HUES6 (cell line): ENCODE data around the gene LAMB1.

Experiments used
- H3K27ac ChIP-seq: 2 replicates; pipeline ENCODE4 v1.7.0; 2013; ENCODE audit warnings: low read depth, mild to moderate bottlenecking, low read length, inconsistent platforms
- H3K27me3 ChIP-seq: 2 replicates; pipeline ENCODE4 v1.6.1; 2013; ENCODE audit warnings: low read length; ENCODE audit not compliant: control insufficient read depth, insufficient read depth
- H3K36me3 ChIP-seq: 2 replicates; pipeline ENCODE4 v1.6.1; 2013; ENCODE audit warnings: low read length; ENCODE audit not compliant: control insufficient read depth, insufficient read depth
- H3K4me1 ChIP-seq: 2 replicates; pipeline ENCODE4 v1.6.1; 2013; ENCODE audit warnings: low read length; ENCODE audit not compliant: control insufficient read depth, insufficient read depth
- H3K4me3 ChIP-seq: 2 replicates; pipeline ENCODE4 v1.5.1; 2013; ENCODE audit warnings: low read depth, low read length
- H3K9ac ChIP-seq: one replicate; pipeline ENCODE4 v1.6.1; 2013; ENCODE audit warnings: mild to moderate bottlenecking, low read length
- H3K9me3 ChIP-seq: 2 replicates; pipeline ENCODE4 v1.6.1; 2013; ENCODE audit warnings: low read depth, low read length; ENCODE audit not compliant: control insufficient read depth, insufficient read depth

Gene LAMB1

DNA sequence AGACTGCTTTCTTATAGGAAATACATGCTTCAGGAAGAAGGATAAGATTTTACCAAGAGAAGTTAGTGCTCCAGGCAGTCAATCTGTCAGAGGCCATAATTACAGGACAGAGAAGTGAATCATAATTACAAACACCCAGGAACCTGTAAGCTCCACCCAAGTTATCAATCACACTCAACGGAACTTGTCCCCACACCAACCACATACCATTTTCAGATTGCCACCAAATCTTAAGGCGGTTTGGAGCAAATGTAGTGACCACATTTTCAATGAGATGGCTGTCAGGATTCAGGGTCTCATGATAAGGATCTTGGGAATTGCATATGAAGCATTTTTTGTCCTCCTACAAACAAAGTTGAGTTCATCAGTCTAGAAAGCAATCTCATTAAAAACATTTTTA lies 4.8 kb downstream of the LAMB1 start:
- H3K9ac ChIP-seq = no peak overlapping the region
- peaks cover 22% of the 10 kb centered on the region for H3K27me3 ChIP-seq
- H3K4me3 ChIP-seq = no peak overlapping the region
- no peaks in the 10 kb centered on the region for H3K9me3 ChIP-seq
- peaks cover 32% of the 10 kb centered on the region for H3K4me1 ChIP-seq
- H3K27ac ChIP-seq = no peak overlapping the region
- peaks cover 40% of the 10 kb centered on the region for H3K36me3 ChIP-seq

GRCh38 chr7:107996072-107996882 lies 6.7 kb downstream of the LAMB1 start:
- H3K4me3 ChIP-seq = no peak overlapping the region
- no peaks in the 10 kb centered on the region for H3K9me3 ChIP-seq
- H3K27ac ChIP-seq = peak overlapping the region; percentile 71; the same call in 1 of the 2 replicates
- H3K4me1 ChIP-seq = peaks cover 25% of the 10 kb centered on the region
- H3K27me3 ChIP-seq = peaks cover 5% of the 10 kb centered on the region; the same call in 1 of the 2 replicates
- H3K36me3 ChIP-seq = peaks cover 50% of the 10 kb centered on the region
- H3K9ac ChIP-seq = peak overlapping the region; percentile 42

GRCh38 chr7:107995184-107996071 lies 7.5 kb downstream of the LAMB1 start:
- Histone ChIP-seq H3K9ac (peak overlapping the region; percentile 42), H3K4me1 (peaks cover 20% of the 10 kb centered on the region), H3K4me3 (peak overlapping the region; percentile 15; the same call in 1 of the 2 replicates), H3K36me3 (peaks cover 53% of the 10 kb centered on the region), H3K9me3 (no peaks in the 10 kb centered on the region), H3K27ac (peak overlapping the region; percentile 71; the same call in 1 of the 2 replicates), H3K27me3 (no peaks in the 10 kb centered on the region)

DNA sequence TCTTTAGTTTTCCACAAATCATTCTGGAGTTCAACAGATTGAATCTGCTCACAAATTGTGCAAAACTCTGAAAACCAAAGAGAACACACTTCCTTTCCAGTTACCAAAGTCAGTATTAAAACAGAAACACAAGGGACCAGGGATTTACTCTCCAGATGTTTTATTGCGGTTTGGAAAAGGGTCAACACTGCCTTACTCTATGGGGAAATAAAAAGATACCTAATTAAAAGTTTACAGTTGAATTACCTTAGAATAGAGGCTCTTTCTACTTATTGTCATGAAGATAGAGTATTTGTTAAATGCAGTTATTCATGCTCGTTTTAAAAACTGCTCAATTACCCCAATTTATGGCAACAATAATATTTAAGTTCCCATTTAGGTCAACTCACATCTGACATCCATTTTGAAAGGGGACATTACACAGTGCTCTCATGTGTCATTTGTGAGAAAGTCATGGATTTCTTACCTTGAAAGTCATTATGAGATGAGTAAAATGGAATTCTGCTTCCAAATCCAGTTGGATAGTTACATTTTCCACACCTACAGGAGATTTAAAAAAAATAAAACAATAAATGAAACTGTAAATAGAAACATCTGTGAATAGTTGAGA lies 8.4 kb downstream of the LAMB1 start:
- Histone ChIP-seq H3K9ac (no peak overlapping the region), H3K36me3 (peaks cover 58% of the 10 kb centered on the region), H3K4me3 (no peak overlapping the region), H3K9me3 (no peaks in the 10 kb centered on the region), H3K4me1 (peaks cover 17% of the 10 kb centered on the region), H3K27ac (peak overlapping the region; percentile 71; the same call in 1 of the 2 replicates), H3K27me3 (no peaks in the 10 kb centered on the region)

GRCh38 chr7:107993891-107994291 lies 9.1 kb downstream of the LAMB1 start:
- Histone ChIP-seq H3K36me3 (peaks cover 63% of the 10 kb centered on the region), H3K9me3 (no peaks in the 10 kb centered on the region), H3K9ac (no peak overlapping the region), H3K27me3 (no peaks in the 10 kb centered on the region), H3K4me1 (peaks cover 17% of the 10 kb centered on the region), H3K27ac (no peak overlapping the region), H3K4me3 (no peak overlapping the region)

DNA sequence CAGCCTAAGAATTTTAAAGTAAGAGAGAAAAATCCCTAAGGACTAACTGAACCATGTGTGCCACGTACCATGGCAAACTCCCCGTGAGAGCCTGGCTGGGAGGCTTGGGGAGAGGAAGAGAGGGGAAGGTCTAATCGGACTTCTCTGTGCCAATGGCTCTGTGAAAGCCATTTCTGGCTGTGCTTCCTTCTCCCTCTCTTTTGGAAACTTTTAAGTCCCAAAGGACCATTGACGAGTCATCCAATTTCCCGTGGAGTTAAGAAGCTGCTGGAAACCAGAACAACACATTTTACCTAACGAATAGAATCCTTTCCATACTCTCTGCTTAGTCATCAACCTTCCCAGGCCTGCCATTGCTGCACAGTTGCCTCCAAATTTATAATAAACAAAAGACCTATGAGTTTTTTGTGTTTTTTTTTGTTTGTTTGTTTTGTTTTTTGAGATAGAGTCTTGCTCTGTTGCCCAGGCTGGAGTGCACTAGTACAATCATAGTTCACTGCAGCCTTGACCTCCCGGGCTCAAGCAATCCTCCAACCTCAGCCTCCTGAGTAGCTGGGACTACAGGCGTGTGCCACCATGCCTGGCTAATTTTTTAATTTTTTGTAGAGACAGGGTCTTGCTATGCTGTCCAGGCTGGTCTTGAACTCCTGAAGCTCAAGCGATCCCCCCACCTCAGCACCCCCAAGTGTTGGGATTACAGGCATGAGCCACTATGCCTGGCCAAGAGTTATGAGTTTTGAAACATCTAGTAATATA lies 13.2 kb downstream of the LAMB1 start:
- Histone ChIP-seq H3K9ac (no peak overlapping the region), H3K4me3 (no peak overlapping the region), H3K36me3 (peaks cover 76% of the 10 kb centered on the region), H3K27ac (no peak overlapping the region), H3K9me3 (no peaks in the 10 kb centered on the region), H3K4me1 (peaks cover 2% of the 10 kb centered on the region; the same call in 1 of the 2 replicates), H3K27me3 (no peaks in the 10 kb centered on the region)

DNA sequence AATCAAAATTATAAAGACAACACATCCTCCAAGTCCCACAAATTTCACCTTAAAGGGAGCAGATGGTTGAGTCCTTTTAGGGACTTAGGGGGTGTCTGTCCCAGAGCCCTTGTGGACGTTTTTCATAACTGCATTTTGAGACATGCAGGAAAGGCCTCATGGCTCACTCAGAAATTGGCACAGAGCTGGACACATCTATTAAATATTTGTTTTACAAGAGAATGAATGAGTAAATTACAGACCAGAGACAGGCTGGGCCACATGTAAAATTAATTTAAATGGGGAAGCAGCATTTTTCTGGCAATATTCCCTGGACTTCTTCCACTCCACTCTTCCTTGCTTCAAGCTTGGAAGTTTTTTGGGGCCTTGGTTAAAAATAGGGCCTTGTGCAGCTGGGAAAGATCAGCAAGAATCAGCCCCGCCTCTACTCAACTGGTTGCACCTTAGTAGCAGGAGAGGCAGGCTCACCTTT lies 20.0 kb downstream of the LAMB1 start:
- Histone ChIP-seq H3K9me3 (no peaks in the 10 kb centered on the region), H3K9ac (no peak overlapping the region), H3K4me3 (no peak overlapping the region), H3K36me3 (peaks cover 77% of the 10 kb centered on the region), H3K27ac (no peak overlapping the region), H3K27me3 (no peaks in the 10 kb centered on the region), H3K4me1 (no peaks in the 10 kb centered on the region)

GRCh38 chr7:107982042-107982840 lies 20.7 kb downstream of the LAMB1 start:
- no peak overlapping the region for H3K9ac ChIP-seq
- H3K9me3 ChIP-seq = no peaks in the 10 kb centered on the region
- peaks cover 77% of the 10 kb centered on the region for H3K36me3 ChIP-seq
- H3K4me3 ChIP-seq = no peak overlapping the region
- H3K27ac ChIP-seq = no peak overlapping the region
- H3K27me3 ChIP-seq = no peaks in the 10 kb centered on the region
- H3K4me1 ChIP-seq = peaks cover 4% of the 10 kb centered on the region; the same call in 1 of the 2 replicates

GRCh38 chr7:107981466-107981865 lies 21.5 kb downstream of the LAMB1 start:
- H3K4me3 ChIP-seq = no peak overlapping the region
- no peak overlapping the region for H3K9ac ChIP-seq
- H3K9me3 ChIP-seq = no peaks in the 10 kb centered on the region
- H3K27me3 ChIP-seq = no peaks in the 10 kb centered on the region
- H3K36me3 ChIP-seq = peaks cover 76% of the 10 kb centered on the region
- peaks cover 9% of the 10 kb centered on the region; the same call in 1 of the 2 replicates for H3K4me1 ChIP-seq
- H3K27ac ChIP-seq = no peak overlapping the region
